ENCODE results near the gene MILR1. TPM values are rescaled to one million over a fixed set of nuclear protein-coding genes. Genes with fewer than 3 reads are reported as not detected.

Gene MILR1
- total RNA-seq, 1 donor from 2014 or later = not detected

GRCh38 chr17:64496786-64497564 lies 48.1 kb downstream of the MILR1 start, which contains the start of gene POLG2:
Gene POLG2, minus strand, starts transcription at chr17:64497054. Its CDS starts 86 bp downstream, at chr17:64496968.
- Histone ChIP-seq H3K27me3 (ENCODE audit: control insufficient read depth, insufficient read depth, low read length) (no peaks in the 10 kb centered on the region), H3K4me3 (ENCODE audit: low read depth, low read length) (peak within 1 kb of the TSS; percentile 81), H3K36me3 (ENCODE audit: control insufficient read depth, insufficient read depth, low read length) (peaks cover 3% of the 10 kb centered on the region)
- TF ChIP-seq, protein P1, sequence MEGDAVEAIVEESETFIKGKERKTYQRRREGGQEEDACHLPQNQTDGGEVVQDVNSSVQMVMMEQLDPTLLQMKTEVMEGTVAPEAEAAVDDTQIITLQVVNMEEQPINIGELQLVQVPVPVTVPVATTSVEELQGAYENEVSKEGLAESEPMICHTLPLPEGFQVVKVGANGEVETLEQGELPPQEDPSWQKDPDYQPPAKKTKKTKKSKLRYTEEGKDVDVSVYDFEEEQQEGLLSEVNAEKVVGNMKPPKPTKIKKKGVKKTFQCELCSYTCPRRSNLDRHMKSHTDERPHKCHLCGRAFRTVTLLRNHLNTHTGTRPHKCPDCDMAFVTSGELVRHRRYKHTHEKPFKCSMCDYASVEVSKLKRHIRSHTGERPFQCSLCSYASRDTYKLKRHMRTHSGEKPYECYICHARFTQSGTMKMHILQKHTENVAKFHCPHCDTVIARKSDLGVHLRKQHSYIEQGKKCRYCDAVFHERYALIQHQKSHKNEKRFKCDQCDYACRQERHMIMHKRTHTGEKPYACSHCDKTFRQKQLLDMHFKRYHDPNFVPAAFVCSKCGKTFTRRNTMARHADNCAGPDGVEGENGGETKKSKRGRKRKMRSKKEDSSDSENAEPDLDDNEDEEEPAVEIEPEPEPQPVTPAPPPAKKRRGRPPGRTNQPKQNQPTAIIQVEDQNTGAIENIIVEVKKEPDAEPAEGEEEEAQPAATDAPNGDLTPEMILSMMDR (IDR thresholded peaks at IDR 0.05; ENCODE audit: insufficient read depth, low read length, poor library complexity, severe bottlenecking) = peak; percentile 61
- peak; percentile 78 for DNase-seq (ENCODE audit: low read depth)

- no peak for DNase-seq (ENCODE audit: low read depth)
- Histone ChIP-seq H3K36me3 (ENCODE audit: control insufficient read depth, insufficient read depth, low read length) (peaks cover 3% of the 10 kb centered on the region), H3K27me3 (ENCODE audit: control insufficient read depth, insufficient read depth, low read length) (no peaks in the 10 kb centered on the region), H3K4me3 (ENCODE audit: low read depth, low read length) (peak overlapping the region; percentile 81)
- TF ChIP-seq, protein P1 (IDR thresholded peaks at IDR 0.05; ENCODE audit: insufficient read depth, low read length, poor library complexity, severe bottlenecking) = no peak
These were observed 48.7 kb downstream of the MILR1 start for GRCh38 chr17:64497565-64498035.

- peaks cover 7% of the 10 kb centered on the region for H3K36me3 ChIP-seq (ENCODE audit: control insufficient read depth, insufficient read depth, low read length)
- DNase-seq (ENCODE audit: low read depth) = no peak
- H3K4me3 ChIP-seq (ENCODE audit: low read depth, low read length) = no peak overlapping the region
- no peaks in the 10 kb centered on the region for H3K27me3 ChIP-seq (ENCODE audit: control insufficient read depth, insufficient read depth, low read length)
- TF ChIP-seq, protein P1 (IDR thresholded peaks at IDR 0.05; ENCODE audit: insufficient read depth, low read length, poor library complexity, severe bottlenecking) = no peak
These were observed 49.6 kb downstream of the MILR1 start for GRCh38 chr17:64498308-64499203.

GRCh38 chr17:64499805-64500486 lies 51.0 kb downstream of the MILR1 start:
- Histone ChIP-seq H3K27me3 (ENCODE audit: control insufficient read depth, insufficient read depth, low read length) (no peaks in the 10 kb centered on the region), H3K36me3 (ENCODE audit: control insufficient read depth, insufficient read depth, low read length) (peaks cover 7% of the 10 kb centered on the region), H3K4me3 (ENCODE audit: low read depth, low read length) (no peak overlapping the region)
- no peak for DNase-seq (ENCODE audit: low read depth)
- TF ChIP-seq, protein P1 (IDR thresholded peaks at IDR 0.05; ENCODE audit: insufficient read depth, low read length, poor library complexity, severe bottlenecking) = no peak

GRCh38 chr17:64500487-64500859 lies 51.6 kb downstream of the MILR1 start:
- no peak for DNase-seq (ENCODE audit: low read depth)
- Histone ChIP-seq H3K27me3 (ENCODE audit: control insufficient read depth, insufficient read depth, low read length) (no peaks in the 10 kb centered on the region), H3K36me3 (ENCODE audit: control insufficient read depth, insufficient read depth, low read length) (peaks cover 7% of the 10 kb centered on the region), H3K4me3 (ENCODE audit: low read depth, low read length) (no peak overlapping the region)
- TF ChIP-seq, protein P1 (IDR thresholded peaks at IDR 0.05; ENCODE audit: insufficient read depth, low read length, poor library complexity, severe bottlenecking) = no peak
